ENCODE results near the gene LRFN4. TPM values are rescaled to one million over a fixed set of nuclear protein-coding genes. Genes with fewer than 3 reads are reported as not detected.
A peak's percentile ranks its signal among the peaks of the same experiment; 100 is the strongest.

Gene LRFN4
- total RNA-seq, 1 experiment from 2014 or later, result 8.7 TPM

DNA sequence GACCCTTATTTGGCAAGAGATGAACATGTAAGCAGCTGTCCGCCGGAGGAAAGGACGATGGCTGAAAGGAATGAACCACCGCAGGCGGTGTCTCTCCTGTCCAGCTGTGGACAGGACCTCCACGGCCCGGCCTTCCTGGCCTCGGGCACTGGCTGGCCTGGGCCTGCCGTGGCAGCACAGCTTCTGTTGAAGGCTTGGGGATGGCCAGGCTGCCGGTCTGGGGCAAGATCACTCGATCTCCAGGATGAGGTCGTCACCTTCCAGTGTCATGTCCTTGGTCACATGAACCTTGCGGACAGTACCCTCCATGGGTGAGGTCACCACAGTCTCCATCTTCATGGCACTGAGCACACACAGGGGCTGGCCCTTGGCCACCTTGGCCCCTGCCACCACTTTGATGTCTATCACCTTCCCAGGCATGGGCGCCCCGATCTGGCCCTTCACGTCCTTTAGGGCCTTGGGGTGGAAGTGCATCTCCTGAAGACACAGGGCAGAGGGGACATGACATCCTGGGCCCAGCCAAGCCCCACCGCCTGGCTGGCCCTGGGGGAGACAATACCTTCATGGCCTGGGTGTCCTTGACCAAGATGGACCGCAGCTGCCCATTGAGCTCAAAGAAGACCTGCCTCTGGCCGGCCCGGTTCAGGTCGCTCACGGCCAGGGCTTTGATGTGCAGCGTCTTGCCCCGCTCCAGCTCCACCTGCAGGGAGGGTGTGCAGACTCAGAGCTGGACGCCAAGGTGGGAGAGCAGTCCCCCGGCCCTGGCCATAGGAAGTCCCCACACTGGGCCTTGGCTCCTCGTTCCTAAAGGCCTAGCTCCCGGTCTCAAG, 8.0 kb upstream of the LRFN4 start:
- no peak overlapping the region for H2AFZ ChIP-seq (ENCODE audit: low read length)
- H3K4me3 ChIP-seq (ENCODE audit: low read length), result no peak overlapping the region
- DNase-seq, result no peak
- no peak overlapping the region for H3K27ac ChIP-seq (ENCODE audit: low read length)
- no peaks in the 10 kb centered on the region for H3K9me3 ChIP-seq (ENCODE audit: low read length)
- H3K9me2 ChIP-seq (replicated peaks; ENCODE audit: insufficient read depth, low read length), result no peaks in the 10 kb centered on the region
- peaks cover 5% of the 10 kb centered on the region for H4K20me1 ChIP-seq (ENCODE audit: insufficient read depth, low read depth, low read length)
- no peak overlapping the region for H3K9ac ChIP-seq (ENCODE audit: low read length)
- no peak overlapping the region for H3K4me2 ChIP-seq (ENCODE audit: low read depth, low read length, poor library complexity, severe bottlenecking)
- H3K4me1 ChIP-seq (ENCODE audit: low read length), result peaks cover 21% of the 10 kb centered on the region
- peaks cover 15% of the 10 kb centered on the region for H3K79me2 ChIP-seq (ENCODE audit: low read length)
- no peaks in the 10 kb centered on the region for H3K36me3 ChIP-seq (ENCODE audit: insufficient read depth, low read length)
- no peaks in the 10 kb centered on the region for H3K27me3 ChIP-seq (ENCODE audit: low read length)

DNA sequence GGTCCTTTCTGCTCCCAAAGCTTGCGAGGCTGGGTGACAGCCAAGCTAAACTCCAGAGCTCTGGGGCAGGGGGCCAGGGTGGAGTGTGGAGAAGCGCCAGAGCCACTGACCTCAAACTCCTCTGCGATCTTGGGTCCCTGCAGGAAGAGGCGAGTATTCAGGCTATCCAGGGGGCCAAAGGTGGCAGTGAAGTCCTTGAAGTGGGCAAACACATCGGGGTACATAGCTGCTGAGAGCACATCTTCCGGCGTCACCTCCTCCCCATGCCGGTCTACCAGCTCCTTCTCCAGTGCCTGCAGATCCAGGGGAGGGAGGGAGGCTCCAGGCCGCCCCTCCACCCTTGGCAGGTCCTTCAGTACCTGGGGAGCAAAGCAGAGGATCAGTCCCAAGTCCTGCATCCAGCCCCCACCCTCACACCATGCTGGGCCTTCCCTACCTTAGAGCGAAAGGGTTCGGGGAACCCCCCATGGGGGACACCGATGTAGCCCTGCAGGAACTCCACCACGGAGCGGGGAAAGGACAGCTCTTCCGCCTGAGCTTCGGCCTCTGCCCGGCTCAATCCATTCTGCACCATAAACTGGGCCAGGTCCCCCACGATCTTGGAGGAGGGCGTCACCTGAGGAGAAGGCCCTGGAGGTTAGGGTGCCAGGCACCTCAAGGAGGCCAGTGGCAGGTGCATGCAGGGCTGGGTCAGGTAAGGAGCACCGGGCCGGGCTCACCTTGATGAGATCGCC, 7.2 kb upstream of the LRFN4 start:
- peaks cover 13% of the 10 kb centered on the region for H3K4me1 ChIP-seq (ENCODE audit: low read length)
- H3K79me2 ChIP-seq (ENCODE audit: low read length), result peaks cover 7% of the 10 kb centered on the region
- no peaks in the 10 kb centered on the region for H4K20me1 ChIP-seq (ENCODE audit: insufficient read depth, low read depth, low read length)
- no peaks in the 10 kb centered on the region for H3K9me3 ChIP-seq (ENCODE audit: low read length)
- H3K4me3 ChIP-seq (ENCODE audit: low read length), result no peak overlapping the region
- no peak for DNase-seq
- no peak overlapping the region for H3K27ac ChIP-seq (ENCODE audit: low read length)
- no peaks in the 10 kb centered on the region for H3K36me3 ChIP-seq (ENCODE audit: insufficient read depth, low read length)
- H3K4me2 ChIP-seq (ENCODE audit: low read depth, low read length, poor library complexity, severe bottlenecking), result no peak overlapping the region
- H3K9ac ChIP-seq (ENCODE audit: low read length), result no peak overlapping the region
- H2AFZ ChIP-seq (ENCODE audit: low read length), result no peak overlapping the region
- no peaks in the 10 kb centered on the region for H3K9me2 ChIP-seq (replicated peaks; ENCODE audit: insufficient read depth, low read length)
- no peaks in the 10 kb centered on the region for H3K27me3 ChIP-seq (ENCODE audit: low read length)

DNA sequence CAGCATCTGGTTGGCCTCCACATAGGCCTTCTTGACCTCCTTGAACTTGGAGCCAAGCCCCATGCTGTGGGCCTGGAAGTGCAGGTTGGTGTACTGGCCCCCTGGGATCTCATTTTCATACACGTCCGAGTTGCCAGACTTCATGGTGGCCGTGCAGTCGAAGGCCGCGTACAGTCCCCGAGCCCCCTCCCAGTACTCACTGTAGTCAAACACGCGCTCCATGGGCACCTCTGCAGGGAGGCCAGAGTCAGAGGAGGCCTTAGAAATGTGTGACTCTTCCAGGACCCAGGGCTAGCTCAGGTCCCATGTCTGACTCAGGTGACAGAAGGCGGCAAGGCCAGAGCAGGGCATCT, 6.7 kb upstream of the LRFN4 start:
- Histone ChIP-seq H3K9me2 (replicated peaks; ENCODE audit: insufficient read depth, low read length) (no peaks in the 10 kb centered on the region), H3K9ac (ENCODE audit: low read length) (no peak overlapping the region), H3K4me2 (ENCODE audit: low read depth, low read length, poor library complexity, severe bottlenecking) (no peak overlapping the region), H3K9me3 (ENCODE audit: low read length) (no peaks in the 10 kb centered on the region), H3K27me3 (ENCODE audit: low read length) (no peaks in the 10 kb centered on the region), H3K4me3 (ENCODE audit: low read length) (no peak overlapping the region), H2AFZ (ENCODE audit: low read length) (no peak overlapping the region), H4K20me1 (ENCODE audit: insufficient read depth, low read depth, low read length) (no peaks in the 10 kb centered on the region), H3K36me3 (ENCODE audit: insufficient read depth, low read length) (no peaks in the 10 kb centered on the region), H3K27ac (ENCODE audit: low read length) (no peak overlapping the region), H3K79me2 (ENCODE audit: low read length) (peaks cover 2% of the 10 kb centered on the region), H3K4me1 (ENCODE audit: low read length) (peaks cover 10% of the 10 kb centered on the region)
- no peak for DNase-seq

DNA sequence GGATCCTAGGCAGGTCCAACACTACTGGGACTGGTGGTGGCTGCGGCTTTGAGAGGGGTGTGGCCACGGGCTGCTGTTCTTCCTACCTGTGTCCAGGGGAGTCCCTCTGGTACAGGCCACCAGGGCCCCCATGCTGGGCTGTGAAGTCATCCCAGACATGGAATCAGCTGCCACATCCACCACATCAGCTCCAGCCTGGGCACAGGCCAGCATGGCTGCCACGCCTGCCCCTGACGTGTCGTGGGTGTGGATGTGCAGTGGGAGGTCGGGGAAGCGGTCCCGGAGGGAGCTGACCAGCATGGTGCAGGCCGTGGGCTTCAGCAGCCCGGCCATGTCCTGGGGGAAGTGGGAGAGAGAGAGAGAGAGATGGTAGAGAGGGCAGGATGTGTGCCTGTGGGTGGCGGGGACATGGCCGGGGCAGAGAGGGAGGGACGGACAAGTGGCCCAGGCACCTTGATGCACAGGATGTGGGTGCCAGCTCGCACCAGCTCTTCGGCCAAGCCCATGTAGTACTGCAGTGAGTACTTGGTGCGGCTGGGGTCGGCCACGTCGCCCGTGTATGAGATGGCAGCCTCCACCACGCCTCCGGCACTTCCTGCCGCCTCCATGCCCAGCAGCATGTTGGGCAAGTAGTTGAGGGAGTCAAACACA, 6.2 kb upstream of the LRFN4 start:
- no peak for DNase-seq
- no peaks in the 10 kb centered on the region for H3K36me3 ChIP-seq (ENCODE audit: insufficient read depth, low read length)
- H3K27ac ChIP-seq (ENCODE audit: low read length), result no peak overlapping the region
- no peak overlapping the region for H3K9ac ChIP-seq (ENCODE audit: low read length)
- H3K9me3 ChIP-seq (ENCODE audit: low read length), result no peaks in the 10 kb centered on the region
- H3K27me3 ChIP-seq (ENCODE audit: low read length), result no peaks in the 10 kb centered on the region
- H3K4me1 ChIP-seq (ENCODE audit: low read length), result peaks cover 15% of the 10 kb centered on the region
- no peaks in the 10 kb centered on the region for H3K79me2 ChIP-seq (ENCODE audit: low read length)
- H4K20me1 ChIP-seq (ENCODE audit: insufficient read depth, low read depth, low read length), result no peaks in the 10 kb centered on the region
- H3K4me3 ChIP-seq (ENCODE audit: low read length), result no peak overlapping the region
- no peak overlapping the region for H3K4me2 ChIP-seq (ENCODE audit: low read depth, low read length, poor library complexity, severe bottlenecking)
- H3K9me2 ChIP-seq (replicated peaks; ENCODE audit: insufficient read depth, low read length), result no peaks in the 10 kb centered on the region
- no peak overlapping the region for H2AFZ ChIP-seq (ENCODE audit: low read length)

DNA sequence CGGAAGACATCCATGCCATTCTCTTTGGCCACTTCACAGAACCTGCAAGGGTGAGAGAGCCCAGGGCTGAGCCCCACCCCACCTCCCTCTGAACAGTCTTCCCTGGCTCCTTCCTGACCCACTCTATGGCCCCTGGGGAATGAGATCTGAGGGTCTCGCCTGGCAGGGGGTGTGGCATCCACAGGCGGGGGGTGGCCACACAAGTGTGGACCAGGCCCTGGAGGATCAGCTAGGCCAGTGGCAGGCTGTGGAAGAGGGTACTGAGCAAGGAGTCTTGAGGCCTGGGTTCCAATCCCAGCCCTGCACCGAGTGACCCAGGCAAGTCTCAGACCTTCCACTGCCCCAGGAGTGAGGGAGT, 5.6 kb upstream of the LRFN4 start:
- Histone ChIP-seq H3K27me3 (ENCODE audit: low read length) (no peaks in the 10 kb centered on the region), H3K4me1 (ENCODE audit: low read length) (peaks cover 18% of the 10 kb centered on the region), H3K9me2 (replicated peaks; ENCODE audit: insufficient read depth, low read length) (no peaks in the 10 kb centered on the region), H3K79me2 (ENCODE audit: low read length) (no peaks in the 10 kb centered on the region), H3K9ac (ENCODE audit: low read length) (no peak overlapping the region), H4K20me1 (ENCODE audit: insufficient read depth, low read depth, low read length) (no peaks in the 10 kb centered on the region), H2AFZ (ENCODE audit: low read length) (no peak overlapping the region), H3K27ac (ENCODE audit: low read length) (no peak overlapping the region), H3K4me2 (ENCODE audit: low read depth, low read length, poor library complexity, severe bottlenecking) (no peak overlapping the region), H3K36me3 (ENCODE audit: insufficient read depth, low read length) (no peaks in the 10 kb centered on the region), H3K9me3 (ENCODE audit: low read length) (no peaks in the 10 kb centered on the region), H3K4me3 (ENCODE audit: low read length) (no peak overlapping the region)
- no peak for DNase-seq

DNA sequence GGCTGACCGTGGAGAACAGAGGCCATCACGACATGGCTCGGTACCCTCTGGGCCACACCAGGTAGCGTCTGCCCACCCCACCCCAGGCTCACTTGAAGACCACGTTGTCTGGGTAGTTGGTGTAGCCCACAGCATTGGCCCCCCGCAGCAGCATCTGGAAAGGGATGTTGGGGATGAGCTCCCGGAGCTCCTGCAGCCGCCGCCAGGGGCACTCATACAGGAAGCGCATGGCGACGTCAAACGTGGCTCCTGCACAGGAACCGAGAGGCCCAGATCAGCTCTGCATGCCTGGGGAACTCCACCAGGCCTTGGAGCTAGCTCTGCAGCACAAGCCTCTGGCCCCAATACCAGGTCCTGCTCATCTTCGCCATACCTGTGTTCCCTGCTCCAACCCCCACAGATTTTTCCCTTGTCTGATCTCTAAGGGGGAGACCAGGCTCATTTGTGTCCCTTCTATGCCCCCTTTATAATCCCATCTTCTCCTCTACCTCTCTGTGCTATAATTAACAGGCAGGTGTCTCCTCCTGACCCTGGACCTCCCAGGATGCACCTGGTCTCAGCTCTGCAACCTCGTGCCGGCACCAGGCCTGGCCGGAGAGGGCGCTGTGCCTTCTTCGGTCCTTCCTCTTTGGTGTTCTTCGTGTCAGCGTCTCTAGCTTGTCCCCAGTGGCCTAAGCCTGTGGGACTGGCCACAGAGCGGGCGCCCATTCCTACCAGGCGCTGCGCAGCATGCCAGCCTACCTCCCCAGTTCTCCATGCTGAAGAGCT, 5.0 kb upstream of the LRFN4 start:
- Histone ChIP-seq H3K4me1 (ENCODE audit: low read length) (peaks cover 18% of the 10 kb centered on the region), H4K20me1 (ENCODE audit: insufficient read depth, low read depth, low read length) (no peaks in the 10 kb centered on the region), H3K36me3 (ENCODE audit: insufficient read depth, low read length) (no peaks in the 10 kb centered on the region), H3K27me3 (ENCODE audit: low read length) (no peaks in the 10 kb centered on the region), H3K79me2 (ENCODE audit: low read length) (no peaks in the 10 kb centered on the region), H3K9me2 (replicated peaks; ENCODE audit: insufficient read depth, low read length) (no peaks in the 10 kb centered on the region), H3K4me3 (ENCODE audit: low read length) (no peak overlapping the region), H3K9me3 (ENCODE audit: low read length) (no peaks in the 10 kb centered on the region), H3K27ac (ENCODE audit: low read length) (no peak overlapping the region), H3K9ac (ENCODE audit: low read length) (no peak overlapping the region), H2AFZ (ENCODE audit: low read length) (no peak overlapping the region), H3K4me2 (ENCODE audit: low read depth, low read length, poor library complexity, severe bottlenecking) (no peak overlapping the region)
- DNase-seq, result peak; percentile 89

DNA sequence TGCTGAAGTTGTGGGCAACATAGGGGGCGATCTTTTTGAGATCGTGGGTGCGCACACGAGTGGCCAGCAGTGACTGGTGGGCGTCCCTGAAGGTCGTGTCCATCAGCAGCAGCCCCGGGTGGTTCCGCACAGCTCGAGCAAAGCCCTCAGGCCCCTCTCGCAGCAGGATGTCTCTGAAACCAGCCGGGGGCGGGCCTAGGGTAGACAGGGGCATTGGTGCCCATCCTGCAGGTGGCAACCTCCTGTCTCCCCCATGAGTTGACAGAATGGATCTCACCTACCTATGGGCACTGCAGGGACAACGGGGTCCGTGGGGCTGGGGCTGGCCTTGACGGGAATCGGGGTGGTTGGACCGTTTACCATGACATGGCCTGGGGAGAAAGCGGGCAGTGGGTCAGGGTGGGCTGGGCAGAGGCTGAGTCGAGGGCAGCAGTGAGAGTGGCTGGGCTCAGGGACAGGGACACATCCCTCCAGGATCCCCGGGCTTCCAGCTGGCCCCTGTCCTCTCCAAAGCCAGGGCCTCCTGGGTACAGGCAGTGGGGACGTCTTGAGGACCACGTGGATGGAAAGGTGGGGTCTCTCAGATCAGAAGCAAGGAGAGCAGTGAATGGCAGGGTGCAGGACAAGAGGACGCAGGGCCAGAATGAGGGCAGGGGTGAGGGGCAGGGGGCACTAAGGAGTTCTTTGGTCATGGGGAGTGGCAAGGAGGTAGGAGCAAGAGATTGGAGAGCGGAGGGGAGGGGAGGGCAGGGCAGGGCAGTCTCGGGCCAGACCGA, 4.2 kb upstream of the LRFN4 start:
- Histone ChIP-seq H3K36me3 (ENCODE audit: insufficient read depth, low read length) (no peaks in the 10 kb centered on the region), H3K4me1 (ENCODE audit: low read length) (peaks cover 22% of the 10 kb centered on the region), H3K9me2 (replicated peaks; ENCODE audit: insufficient read depth, low read length) (no peaks in the 10 kb centered on the region), H3K9ac (ENCODE audit: low read length) (no peak overlapping the region), H3K27me3 (ENCODE audit: low read length) (no peaks in the 10 kb centered on the region), H2AFZ (ENCODE audit: low read length) (no peak overlapping the region), H3K4me2 (ENCODE audit: low read depth, low read length, poor library complexity, severe bottlenecking) (no peak overlapping the region), H3K27ac (ENCODE audit: low read length) (no peak overlapping the region), H3K4me3 (ENCODE audit: low read length) (no peak overlapping the region), H3K79me2 (ENCODE audit: low read length) (0 out of 2 replicates have a peak, but pooled peaks cover 4% of the 10 kb centered on the region), H3K9me3 (ENCODE audit: low read length) (no peaks in the 10 kb centered on the region), H4K20me1 (ENCODE audit: insufficient read depth, low read depth, low read length) (no peaks in the 10 kb centered on the region)
- no peak for DNase-seq

Measured in Karpas-422 (cell line).